Cerebellar nuclear complex (tissue), 1 donor: ENCODE measurements around the gene ZNF664.
"Not testable (repeated sequence)": the region's sequence is repeated elsewhere in the genome, so short reads cannot be mapped to it uniquely, and the experiment has no call there.

Experiments used
- DNase-seq, 2 experiments: peaks; one replicate each; lab custom pipeline; 2025; lab: John Stamatoyannopoulos, UW

The ZNF664 gene

GRCh38 chr12:123941624-123942237 is 31.3 kb upstream of the ZNF664 start:
- DNase-seq = no peak

GRCh38 chr12:123942238-123942653 is 30.8 kb upstream of the ZNF664 start:
- no peak for DNase-seq

GRCh38 chr12:123942911-123943648 is 29.9 kb upstream of the ZNF664 start:
- DNase-seq = no peak

GRCh38 chr12:123943816-123944215 is 29.2 kb upstream of the ZNF664 start:
- no peak for DNase-seq

- DNase-seq = no peak
Measured at GRCh38 chr12:123944696-123945095, 28.3 kb upstream of the ZNF664 start.

GRCh38 chr12:123945287-123946151 is 27.5 kb upstream of the ZNF664 start:
- DNase-seq = no peak

- DNase-seq = no peak
Measured at GRCh38 chr12:123946152-123946515, 26.9 kb upstream of the ZNF664 start.

GRCh38 chr12:123946516-123947505 is 26.2 kb upstream of the ZNF664 start:
- DNase-seq = not testable (repeated sequence)

- not testable (repeated sequence) for DNase-seq
Measured at GRCh38 chr12:123947531-123947930, 25.5 kb upstream of the ZNF664 start.

- no peak for DNase-seq
Measured at GRCh38 chr12:123948401-123948795, 24.6 kb upstream of the ZNF664 start.

GRCh38 chr12:123948796-123949769 is 23.9 kb upstream of the ZNF664 start:
- no peak for DNase-seq

- DNase-seq = no peak
Measured at GRCh38 chr12:123949770-123950165, 23.2 kb upstream of the ZNF664 start.

- no peak for DNase-seq
Measured at GRCh38 chr12:123950476-123951349, 22.3 kb upstream of the ZNF664 start.

GRCh38 chr12:123951467-123951866 is 21.5 kb upstream of the ZNF664 start:
- no peak for DNase-seq

GRCh38 chr12:123952037-123952436 is 21.0 kb upstream of the ZNF664 start:
- DNase-seq = no peak

- no peak for DNase-seq
Measured at GRCh38 chr12:123954647-123955350, 18.2 kb upstream of the ZNF664 start.

- DNase-seq = no peak
Measured at GRCh38 chr12:123956249-123956648, 16.8 kb upstream of the ZNF664 start.

- DNase-seq = no peak
Measured at GRCh38 chr12:123957196-123957595, 15.8 kb upstream of the ZNF664 start.

- no peak for DNase-seq
Measured at GRCh38 chr12:123958462-123958861, 14.6 kb upstream of the ZNF664 start.
